22Rv1 (cell line): ENCODE measurements around the gene C16orf87.

Experiments used
- H3K27ac ChIP-seq: fragments of 450-650 bp; 2 replicates; pipeline ENCODE4 v1.5.1; 2017
- CTCF ChIP-seq: fragments of 450-650 bp; IDR thresholded peaks from 2 replicates; pipeline ENCODE4 v1.5.1; 2017; ENCODE audit warnings: mild to moderate bottlenecking
- ZFX ChIP-seq: fragments of 450-650 bp; IDR thresholded peaks from 2 replicates; pipeline ENCODE4 v1.6.1; 2017; ENCODE audit warnings: antibody characterized with exemption, borderline replicate concordance

The C16orf87 gene

GRCh38 chr16:46768809-46769208 lies 62.2 kb downstream of the C16orf87 start:
- H3K27ac ChIP-seq, result no peak overlapping the region
- TF ChIP-seq ZFX (no peak), CTCF (no peak)

GRCh38 chr16:46765050-46765449 lies 65.9 kb downstream of the C16orf87 start:
- no peak for TF ChIP-seq CTCF
- no peak overlapping the region for H3K27ac ChIP-seq

- no peak overlapping the region for H3K27ac ChIP-seq
- TF ChIP-seq CTCF, result no peak
- TF ChIP-seq ZFX, result no peak
These were observed 67.8 kb downstream of the C16orf87 start for GRCh38 chr16:46763147-46763546.

- TF ChIP-seq CTCF, result no peak
- no peak for TF ChIP-seq ZFX
- H3K27ac ChIP-seq, result no peak overlapping the region
These were observed 68.4 kb downstream of the C16orf87 start for GRCh38 chr16:46762583-46762982.

GRCh38 chr16:46759309-46759708 lies 71.7 kb downstream of the C16orf87 start:
- H3K27ac ChIP-seq, result no peak overlapping the region
- TF ChIP-seq ZFX (no peak), CTCF (no peak)

- TF ChIP-seq CTCF, result no peak
- H3K27ac ChIP-seq, result no peak overlapping the region
These were observed 73.5 kb downstream of the C16orf87 start for GRCh38 chr16:46757339-46758050.

GRCh38 chr16:46756772-46757171 lies 74.2 kb downstream of the C16orf87 start:
- H3K27ac ChIP-seq, result no peak overlapping the region
- TF ChIP-seq CTCF (no peak), ZFX (no peak)
